Fibroblast of the aortic adventitia (primary cell): ENCODE measurements around the gene CFAP61. TPM values are rescaled to one million over a fixed set of nuclear protein-coding genes. Genes with fewer than 3 reads are reported as not detected.

Experiments used
- DNase-seq: peaks from one replicate; pipeline ENCODE4 v3.0.0-alpha.2; 2010; ENCODE audit warnings: low read depth
- H3K4me3 ChIP-seq: 2 replicates; pipeline ENCODE4 v1.5.1; 2011; ENCODE audit warnings: low read depth, mild to moderate bottlenecking, control low read depth, low read length, moderate library complexity
- total RNA-seq: library from RNA; depleted of rRNA; stranded (reverse); fragments of >200 nt; gene quantifications from 2 replicates; pipeline ENCODE4 v1.2.3, GENCODE V29; 2012; ENCODE audit warnings: low replicate concordance
- TF ChIP-seq, protein P1 (sequence below): IDR thresholded peaks from 2 replicates; pipeline ENCODE4 v1.5.1; 2011; ENCODE audit warnings: mild to moderate bottlenecking, low read length, control low read depth, inconsistent platforms; ENCODE audit not compliant: insufficient read depth

CFAP61 gene
- total RNA-seq, 1 donor = 0.18 TPM

DNA sequence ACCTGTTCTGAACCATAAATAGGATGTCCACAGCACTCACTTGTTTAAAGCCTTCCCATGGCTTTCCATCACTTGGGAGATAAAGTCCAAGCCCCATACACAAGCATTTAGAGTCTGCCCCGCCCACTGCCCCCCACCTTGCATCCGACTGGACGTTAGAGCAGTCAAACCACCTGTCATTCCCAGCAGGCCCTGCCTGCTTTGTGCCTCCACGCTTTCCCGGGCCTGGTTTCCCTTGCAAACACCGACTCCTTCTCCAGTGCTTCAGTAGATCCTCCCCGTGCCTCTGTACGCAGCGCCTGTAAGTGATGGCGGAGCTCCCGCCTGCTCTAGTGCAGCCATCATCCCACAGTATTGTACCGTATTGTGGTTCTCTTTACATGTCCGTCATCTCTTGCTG is 277.2 kb downstream of the CFAP61 start:
- no peak overlapping the region for H3K4me3 ChIP-seq
- no peak for DNase-seq
- TF ChIP-seq, protein P1, sequence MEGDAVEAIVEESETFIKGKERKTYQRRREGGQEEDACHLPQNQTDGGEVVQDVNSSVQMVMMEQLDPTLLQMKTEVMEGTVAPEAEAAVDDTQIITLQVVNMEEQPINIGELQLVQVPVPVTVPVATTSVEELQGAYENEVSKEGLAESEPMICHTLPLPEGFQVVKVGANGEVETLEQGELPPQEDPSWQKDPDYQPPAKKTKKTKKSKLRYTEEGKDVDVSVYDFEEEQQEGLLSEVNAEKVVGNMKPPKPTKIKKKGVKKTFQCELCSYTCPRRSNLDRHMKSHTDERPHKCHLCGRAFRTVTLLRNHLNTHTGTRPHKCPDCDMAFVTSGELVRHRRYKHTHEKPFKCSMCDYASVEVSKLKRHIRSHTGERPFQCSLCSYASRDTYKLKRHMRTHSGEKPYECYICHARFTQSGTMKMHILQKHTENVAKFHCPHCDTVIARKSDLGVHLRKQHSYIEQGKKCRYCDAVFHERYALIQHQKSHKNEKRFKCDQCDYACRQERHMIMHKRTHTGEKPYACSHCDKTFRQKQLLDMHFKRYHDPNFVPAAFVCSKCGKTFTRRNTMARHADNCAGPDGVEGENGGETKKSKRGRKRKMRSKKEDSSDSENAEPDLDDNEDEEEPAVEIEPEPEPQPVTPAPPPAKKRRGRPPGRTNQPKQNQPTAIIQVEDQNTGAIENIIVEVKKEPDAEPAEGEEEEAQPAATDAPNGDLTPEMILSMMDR = no peak

DNA sequence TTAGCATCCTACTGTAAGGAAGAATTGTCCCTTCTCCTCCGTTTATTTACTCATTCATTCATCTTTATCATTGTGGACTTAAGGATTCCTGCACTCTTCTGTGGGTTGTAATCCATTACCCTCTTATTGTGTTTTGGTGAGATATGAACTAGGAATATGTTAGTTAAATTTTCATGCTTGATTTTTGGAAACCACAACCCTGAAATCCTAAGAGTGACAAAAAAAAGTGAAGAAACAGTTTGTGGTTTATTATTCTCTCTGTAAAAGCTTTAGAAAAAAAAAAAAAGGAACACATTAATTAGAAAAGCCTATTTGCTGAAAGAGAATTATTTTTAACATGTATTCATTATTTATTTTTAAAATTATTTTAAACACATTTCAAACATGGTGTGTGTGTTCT is 278.8 kb downstream of the CFAP61 start:
- DNase-seq = no peak
- H3K4me3 ChIP-seq = no peak overlapping the region
- TF ChIP-seq, protein P1 = no peak

GRCh38 chr20:20331817-20332216 is 279.5 kb downstream of the CFAP61 start:
- no peak for DNase-seq
- TF ChIP-seq, protein P1 = no peak
- no peak overlapping the region for H3K4me3 ChIP-seq

- TF ChIP-seq, protein P1 = no peak
- no peak overlapping the region for H3K4me3 ChIP-seq
- DNase-seq = no peak
These were observed 281.5 kb downstream of the CFAP61 start for GRCh38 chr20:20333866-20334265.

DNA sequence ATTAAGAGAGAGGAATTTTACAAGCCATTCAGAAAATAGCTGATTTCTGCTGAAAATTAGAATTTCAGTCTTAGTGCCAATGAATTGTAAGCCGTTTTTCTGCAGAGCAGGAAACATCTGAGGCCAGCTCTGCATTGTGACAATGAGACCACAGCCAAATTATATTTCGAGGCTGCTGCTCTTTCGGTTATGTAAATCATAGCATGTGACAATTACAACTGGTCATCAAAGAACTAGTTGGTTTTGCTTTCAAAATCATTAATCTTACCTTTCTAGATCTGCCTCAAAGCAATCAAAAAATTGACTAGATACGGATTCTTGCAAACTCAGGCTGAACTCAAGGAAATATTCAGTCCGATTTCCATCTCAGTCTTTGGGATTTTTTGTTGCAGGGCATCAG is 282.2 kb downstream of the CFAP61 start:
- TF ChIP-seq, protein P1 = no peak

DNA sequence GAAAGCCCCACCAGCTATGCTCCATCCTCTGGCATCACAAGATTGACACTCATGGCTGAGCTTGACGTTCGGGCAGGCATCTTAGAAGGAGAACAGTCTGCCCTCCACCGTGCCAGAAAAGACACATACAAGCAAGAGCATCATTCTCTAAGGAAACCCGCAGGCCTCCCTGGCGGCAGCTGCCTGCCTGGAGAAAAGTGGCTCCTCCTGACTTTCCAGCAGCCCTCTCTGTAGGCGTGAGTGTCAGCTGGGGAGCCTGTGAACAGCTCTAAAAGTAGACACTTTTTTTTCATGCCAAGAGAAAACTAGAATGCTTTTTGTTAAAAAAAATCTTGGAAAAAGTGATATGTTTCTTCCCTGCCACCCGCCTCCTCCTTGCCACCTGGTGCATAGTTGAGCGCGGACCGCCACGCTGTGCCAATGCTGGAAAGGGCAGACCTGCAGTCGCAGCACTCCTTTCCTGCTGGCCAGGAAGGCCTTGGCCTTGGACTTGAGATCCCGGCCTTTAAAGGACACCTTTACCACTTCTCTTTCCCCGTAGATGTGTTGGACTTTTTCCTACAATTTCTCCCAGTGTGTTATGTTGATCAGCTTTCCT is 285.9 kb downstream of the CFAP61 start:
- no peak overlapping the region for H3K4me3 ChIP-seq
- TF ChIP-seq, protein P1 = no peak
- DNase-seq = no peak

More for the DNA sequence above, 282.2 kb downstream of the CFAP61 start:
- no peak overlapping the region for H3K4me3 ChIP-seq
- DNase-seq = no peak

DNA sequence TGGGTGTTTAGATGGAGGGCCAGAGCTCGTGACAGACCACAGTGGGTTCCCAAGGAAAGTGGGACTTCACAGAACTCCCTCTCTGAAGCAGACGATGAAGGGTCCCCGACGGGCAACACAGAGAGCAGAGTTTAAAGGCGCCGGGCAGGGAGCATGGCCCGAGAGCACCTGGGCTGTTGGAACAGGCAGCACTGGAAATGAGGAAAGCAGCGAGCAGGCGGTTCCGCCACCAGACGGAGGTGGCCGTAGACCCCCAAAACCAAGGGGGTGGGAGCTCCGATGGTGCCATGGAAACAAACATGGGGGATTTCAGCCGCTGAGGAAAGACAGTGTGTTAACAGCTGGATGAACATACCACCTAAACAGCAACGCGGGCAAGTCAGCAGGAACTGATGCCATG is 288.1 kb downstream of the CFAP61 start:
- no peak for DNase-seq
- TF ChIP-seq, protein P1 = no peak
- no peak overlapping the region for H3K4me3 ChIP-seq
